ENCODE data around the gene PSMD9. TPM values are rescaled to one million over a fixed set of nuclear protein-coding genes. Genes with fewer than 3 reads are reported as not detected.

PSMD9 gene
- polyA plus RNA-seq, 1 experiment, result 130 TPM

DNA sequence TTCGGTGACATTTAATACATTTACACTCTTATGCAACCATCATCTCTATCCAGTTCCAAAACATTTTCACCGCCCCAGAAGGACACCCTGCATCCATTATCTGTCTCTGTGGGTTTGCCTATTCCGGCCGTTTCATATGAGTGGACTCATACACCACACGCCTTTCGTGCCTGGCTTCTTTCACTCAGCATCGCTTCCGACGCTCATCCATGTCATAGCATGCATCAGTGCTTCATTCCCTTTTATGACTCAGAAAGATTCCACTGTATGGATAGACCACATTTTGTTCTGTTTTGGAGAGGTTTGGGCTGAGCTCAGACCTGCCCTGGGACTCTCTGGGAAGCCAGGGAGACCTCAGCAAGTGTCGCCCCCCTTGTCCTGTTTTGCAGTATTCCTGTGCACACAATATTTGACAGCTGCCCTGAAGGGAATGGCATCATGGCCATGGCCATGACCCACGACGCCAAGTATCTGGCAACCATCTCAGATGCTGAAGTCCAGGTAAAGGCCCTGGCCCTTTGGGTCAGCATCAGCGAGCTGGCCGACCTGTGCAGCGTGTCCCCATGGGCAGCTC, 53.6 kb downstream of the PSMD9 start:
- no peak for DNase-seq (ENCODE audit: low read depth)
- H3K27me3 ChIP-seq (ENCODE audit: control insufficient read depth, insufficient read depth, low read length), result no peaks in the 10 kb centered on the region
- H3K36me3 ChIP-seq (ENCODE audit: control insufficient read depth, insufficient read depth, low read length), result peaks cover 1% of the 10 kb centered on the region; the same call in 1 of the 2 replicates
- H3K4me3 ChIP-seq (ENCODE audit: low read depth, low read length), result no peak overlapping the region
- ChIA-PET POLR2A (no interaction called here), CTCF (interaction anchor here (1.5 kb wide), 1 partner anchor 8 kb away, joined by 5 read pairs; no protein-coding TSS in a partner anchor)
- TF ChIP-seq, protein P1, sequence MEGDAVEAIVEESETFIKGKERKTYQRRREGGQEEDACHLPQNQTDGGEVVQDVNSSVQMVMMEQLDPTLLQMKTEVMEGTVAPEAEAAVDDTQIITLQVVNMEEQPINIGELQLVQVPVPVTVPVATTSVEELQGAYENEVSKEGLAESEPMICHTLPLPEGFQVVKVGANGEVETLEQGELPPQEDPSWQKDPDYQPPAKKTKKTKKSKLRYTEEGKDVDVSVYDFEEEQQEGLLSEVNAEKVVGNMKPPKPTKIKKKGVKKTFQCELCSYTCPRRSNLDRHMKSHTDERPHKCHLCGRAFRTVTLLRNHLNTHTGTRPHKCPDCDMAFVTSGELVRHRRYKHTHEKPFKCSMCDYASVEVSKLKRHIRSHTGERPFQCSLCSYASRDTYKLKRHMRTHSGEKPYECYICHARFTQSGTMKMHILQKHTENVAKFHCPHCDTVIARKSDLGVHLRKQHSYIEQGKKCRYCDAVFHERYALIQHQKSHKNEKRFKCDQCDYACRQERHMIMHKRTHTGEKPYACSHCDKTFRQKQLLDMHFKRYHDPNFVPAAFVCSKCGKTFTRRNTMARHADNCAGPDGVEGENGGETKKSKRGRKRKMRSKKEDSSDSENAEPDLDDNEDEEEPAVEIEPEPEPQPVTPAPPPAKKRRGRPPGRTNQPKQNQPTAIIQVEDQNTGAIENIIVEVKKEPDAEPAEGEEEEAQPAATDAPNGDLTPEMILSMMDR (IDR thresholded peaks at IDR 0.05; ENCODE audit: insufficient read depth, low read depth, low read length), result no peak

DNA sequence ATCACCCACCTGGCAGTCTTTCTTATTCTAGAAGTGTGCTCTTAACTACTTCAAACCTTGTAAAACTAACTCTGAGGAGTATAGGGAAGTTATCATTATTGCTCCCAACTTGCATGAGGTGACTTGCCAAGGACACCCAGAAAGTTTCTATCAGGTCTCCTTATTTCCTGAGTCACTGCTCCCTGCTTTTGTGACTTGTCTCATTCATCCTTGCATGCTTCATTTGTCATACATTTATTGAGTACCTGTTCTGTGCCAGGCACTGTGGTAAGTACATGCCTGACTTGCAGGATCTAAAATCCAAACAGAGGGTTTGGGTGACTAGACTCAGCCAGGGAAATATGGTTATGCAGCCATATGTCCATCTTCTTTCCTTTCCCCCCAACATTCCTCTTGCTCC, 55.3 kb downstream of the PSMD9 start:
- ChIA-PET POLR2A (no interaction called here), CTCF (interaction anchor here (0.6 kb wide), 1 partner anchor 9 kb away, joined by 3 read pairs; no protein-coding TSS in a partner anchor)
- no peaks in the 10 kb centered on the region for H3K27me3 ChIP-seq (ENCODE audit: control insufficient read depth, insufficient read depth, low read length)
- DNase-seq (ENCODE audit: low read depth), result no peak
- no peak overlapping the region for H3K4me3 ChIP-seq (ENCODE audit: low read depth, low read length)
- peaks cover 1% of the 10 kb centered on the region; the same call in 1 of the 2 replicates for H3K36me3 ChIP-seq (ENCODE audit: control insufficient read depth, insufficient read depth, low read length)
- TF ChIP-seq, protein P1 (IDR thresholded peaks at IDR 0.05; ENCODE audit: insufficient read depth, low read depth, low read length), result no peak

DNA sequence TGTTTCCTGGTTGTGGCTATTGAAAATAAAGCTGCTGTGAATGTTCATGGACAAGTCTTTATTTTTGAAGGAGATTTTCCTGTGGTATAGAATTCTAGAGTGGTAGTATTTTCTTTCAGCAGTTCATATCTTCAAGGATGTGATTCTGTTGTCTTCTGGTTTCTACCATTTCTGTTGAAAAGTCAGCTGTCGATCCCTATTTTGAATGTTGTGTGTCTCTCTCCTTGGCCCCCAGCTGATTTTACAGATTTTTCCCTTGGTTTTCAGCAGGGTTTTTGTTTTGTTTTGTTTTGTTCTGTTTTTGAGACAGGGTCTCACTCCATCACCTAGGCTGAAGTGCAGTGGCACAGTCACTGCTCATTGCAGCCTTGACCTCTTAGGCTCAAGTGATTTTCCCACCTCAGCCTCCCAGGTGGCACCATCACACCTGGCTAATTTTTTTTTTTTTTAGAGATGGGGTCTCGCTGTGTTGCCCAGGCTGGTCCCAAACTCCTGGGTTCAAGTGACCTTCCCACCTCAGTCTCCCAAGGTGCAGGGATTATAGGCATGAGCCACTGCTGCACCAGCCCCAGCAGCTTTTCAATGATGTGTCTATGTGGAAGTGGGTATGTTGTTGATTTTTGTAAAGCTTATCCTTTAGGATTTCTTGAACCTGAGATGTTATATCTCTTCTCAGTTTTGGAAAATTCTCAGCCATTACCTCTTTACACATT, 57.9 kb downstream of the PSMD9 start:
- Histone ChIP-seq H3K4me3 (ENCODE audit: low read depth, low read length) (no peak overlapping the region), H3K36me3 (ENCODE audit: control insufficient read depth, insufficient read depth, low read length) (0 out of 2 replicates have a peak, but pooled peaks cover 1% of the 10 kb centered on the region), H3K27me3 (ENCODE audit: control insufficient read depth, insufficient read depth, low read length) (no peaks in the 10 kb centered on the region)
- ChIA-PET POLR2A (no interaction called here), CTCF (interaction anchor here (1.6 kb wide), 1 partner anchor 16 kb away, joined by 3 read pairs; no protein-coding TSS in a partner anchor)
- no peak for DNase-seq (ENCODE audit: low read depth)
- TF ChIP-seq, protein P1 (IDR thresholded peaks at IDR 0.05; ENCODE audit: insufficient read depth, low read depth, low read length), result no peak

DNA sequence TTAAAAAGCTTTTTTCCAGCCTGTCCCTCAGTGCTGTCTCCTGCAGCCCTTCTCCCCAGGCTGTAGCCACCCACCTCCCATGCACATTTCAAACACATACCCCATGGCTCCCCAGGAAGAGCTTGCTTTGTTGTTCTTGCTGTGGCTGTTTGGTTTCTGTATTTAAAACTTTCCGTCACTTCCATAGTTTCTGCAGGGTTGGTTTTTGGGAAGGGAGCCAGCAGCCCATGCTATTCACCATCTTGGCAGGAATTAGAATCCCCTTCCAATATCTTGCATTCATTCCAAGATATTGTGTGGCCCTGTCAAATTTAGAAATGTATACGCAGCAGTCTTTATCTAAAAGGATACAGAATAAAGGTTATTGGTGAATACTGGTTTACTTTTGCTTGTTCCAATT, 59.4 kb downstream of the PSMD9 start:
- ChIA-PET POLR2A (no interaction called here), CTCF (interaction anchor here (1.0 kb wide), 1 partner anchor 14 kb away, joined by 3 read pairs; no protein-coding TSS in a partner anchor)
- TF ChIP-seq, protein P1 (IDR thresholded peaks at IDR 0.05; ENCODE audit: insufficient read depth, low read depth, low read length), result no peak
- no peaks in the 10 kb centered on the region for H3K36me3 ChIP-seq (ENCODE audit: control insufficient read depth, insufficient read depth, low read length)
- H3K27me3 ChIP-seq (ENCODE audit: control insufficient read depth, insufficient read depth, low read length), result no peaks in the 10 kb centered on the region
- no peak overlapping the region for H3K4me3 ChIP-seq (ENCODE audit: low read depth, low read length)
- no peak for DNase-seq (ENCODE audit: low read depth)

DNA sequence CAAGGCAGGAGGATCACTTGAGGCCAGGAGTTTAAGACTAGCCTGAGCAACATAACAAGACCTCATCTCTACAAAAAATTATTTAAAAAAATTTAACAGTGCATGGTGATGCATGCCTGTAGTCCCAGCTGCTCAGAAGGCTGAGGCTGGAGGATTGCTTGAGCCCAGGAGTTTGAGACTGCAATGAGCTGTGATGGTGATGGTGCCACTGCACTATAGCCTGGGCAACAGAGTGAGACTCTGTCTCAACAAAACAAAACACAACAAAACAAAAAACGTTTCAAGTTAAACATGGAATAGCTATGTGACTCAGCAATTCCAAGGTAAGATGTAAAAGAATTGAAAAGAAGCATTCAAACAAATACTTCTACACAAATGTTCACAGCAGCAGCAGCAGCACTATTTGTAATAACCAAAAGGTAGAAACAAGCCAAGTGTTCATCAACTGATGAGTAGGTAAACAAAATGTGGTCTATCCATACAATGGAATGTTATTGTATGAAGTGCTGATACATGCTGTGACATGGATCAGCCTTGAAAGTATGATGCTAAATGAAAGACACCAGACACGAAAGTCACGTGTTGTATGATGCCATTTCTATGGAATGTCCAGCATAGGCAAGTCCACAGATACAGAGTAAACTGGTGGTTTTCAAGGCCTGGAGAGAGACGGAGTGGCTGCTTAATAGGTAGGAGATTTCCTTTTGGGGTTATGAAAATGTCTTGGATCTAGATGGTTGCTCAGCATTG, 61.2 kb downstream of the PSMD9 start:
- Histone ChIP-seq H3K36me3 (ENCODE audit: control insufficient read depth, insufficient read depth, low read length) (no peaks in the 10 kb centered on the region), H3K27me3 (ENCODE audit: control insufficient read depth, insufficient read depth, low read length) (no peaks in the 10 kb centered on the region), H3K4me3 (ENCODE audit: low read depth, low read length) (no peak overlapping the region)
- TF ChIP-seq, protein P1 (IDR thresholded peaks at IDR 0.05; ENCODE audit: insufficient read depth, low read depth, low read length), result no peak
- no peak for DNase-seq (ENCODE audit: low read depth)
- POLR2A ChIA-PET, result no interaction called here
- CTCF ChIA-PET, result no interaction called here
